ENCODE data around the gene SIK3. TPM values are rescaled to one million over a fixed set of nuclear protein-coding genes. Genes with fewer than 3 reads are reported as not detected.

SIK3 gene
- total RNA-seq, 1 experiment from 2014 or later, result 34.4 TPM

DNA sequence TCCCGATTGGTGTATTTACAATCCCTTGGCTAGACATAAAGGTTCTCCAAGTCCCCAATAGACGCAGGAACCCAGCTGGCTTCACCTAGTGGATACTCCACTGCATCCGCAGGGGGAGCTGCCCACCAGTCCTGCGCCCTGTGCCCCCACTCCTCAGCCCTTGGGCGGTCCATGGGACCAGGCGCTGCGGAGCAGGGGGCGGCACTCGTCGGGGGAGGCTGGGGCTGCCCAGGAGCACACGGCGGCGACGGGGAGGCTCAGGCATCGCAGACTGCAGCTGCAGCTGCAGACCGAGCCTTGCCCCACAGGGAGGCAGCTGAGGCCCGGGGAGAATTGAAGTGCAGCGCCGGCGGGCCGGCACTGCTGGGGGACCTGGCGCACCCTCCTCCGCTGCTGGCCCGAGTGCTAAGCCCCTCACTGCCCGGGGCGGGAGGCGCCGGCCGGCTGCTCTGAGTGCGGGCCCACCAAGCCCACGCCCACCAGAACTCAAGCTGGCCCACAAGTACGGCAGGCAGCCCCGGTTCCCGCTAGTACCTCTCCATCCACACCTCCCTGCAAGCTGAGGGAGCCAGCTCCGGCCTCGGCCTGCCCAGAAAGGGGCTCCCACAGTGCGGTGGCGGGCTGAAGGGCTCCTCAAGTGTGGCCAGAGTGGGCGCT is 12.2 kb upstream of the SIK3 start:
- Mint-ChIP-seq H3K36me3 (no peaks in the 10 kb centered on the region), H3K4me3 (no peak overlapping the region), H3K27me3 (ENCODE audit: low read depth) (no peaks in the 10 kb centered on the region), H3K4me1 (no peaks in the 10 kb centered on the region), H3K27ac (no peak overlapping the region), H3K9me3 (0 out of 2 replicates have a peak, but pooled peaks cover 8% of the 10 kb centered on the region)
- CTCF ChIA-PET, result interaction anchor here (0.7 to 1.4 kb wide), 3 partner anchors 274 to 322 kb away, joined by 3 to 9 read pairs (median 3); partner anchors contain the start of genes APOA5 and ZPR1
- POLR2A ChIA-PET, result interaction anchor here (0.6 kb wide), 1 partner anchor 117 kb away, joined by 5 read pairs; no protein-coding TSS in a partner anchor
- TF ChIP-seq PRRX2 (CRISPR knock-in tag; IDR thresholded peaks at IDR 0.05), result no peak
- TF ChIP-seq NFYB (CRISPR knock-in tag; conservative IDR thresholded peaks at IDR 0.05; ENCODE audit: low read depth), result peak; percentile 22; the same call in 1 of the 2 replicates
- no peak; the same call in 1 of the 2 replicates for ATAC-seq
- DNase-seq (ENCODE audit: low spot score), result no peak

DNA sequence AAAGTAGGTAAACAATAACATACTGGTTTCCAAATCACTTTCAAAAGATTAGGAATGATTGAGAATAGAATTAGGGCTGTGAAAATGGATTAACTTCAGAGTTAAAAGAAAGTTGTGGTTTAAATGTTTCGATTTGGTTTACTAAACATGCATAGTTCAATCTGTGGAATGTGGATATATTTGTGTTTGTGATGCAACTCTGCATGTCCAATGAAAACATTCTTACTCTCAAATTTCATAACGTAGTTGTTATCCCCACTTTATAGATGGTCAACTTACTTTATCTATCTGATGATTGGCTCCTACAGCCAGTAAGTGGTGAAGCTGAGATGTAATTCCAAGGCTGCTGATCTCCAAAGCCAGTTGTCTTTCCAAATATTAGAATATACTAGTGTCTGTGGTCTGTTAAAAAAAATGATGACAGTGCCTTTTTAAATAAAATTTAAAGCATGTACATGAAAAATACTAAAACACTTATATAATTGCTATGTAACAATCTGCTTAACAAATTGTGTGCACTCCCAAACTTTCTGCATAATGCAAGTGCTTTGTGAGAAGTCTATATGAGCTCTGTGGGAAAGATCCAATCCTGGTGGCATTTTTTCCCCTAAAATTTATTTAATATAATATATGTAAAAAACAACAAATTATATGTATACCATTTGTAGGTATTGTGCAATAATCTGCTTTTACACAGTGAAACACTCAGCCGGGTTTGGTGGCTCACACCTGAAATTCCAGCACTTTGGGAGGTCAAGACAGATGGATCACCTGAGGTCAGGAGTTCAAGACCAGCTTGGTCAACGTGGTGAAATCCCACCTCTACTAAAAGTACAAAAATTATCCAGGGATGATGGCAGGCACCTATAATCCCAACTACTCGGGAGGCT is 9.7 kb upstream of the SIK3 start:
- DNase-seq (ENCODE audit: low spot score), result no peak
- POLR2A ChIA-PET, result no interaction called here
- TF ChIP-seq GRHL2 (CRISPR knock-in tag; IDR thresholded peaks at IDR 0.05; ENCODE audit: insufficient replicate concordance, severe bottlenecking) (no peak), TEAD4 (CRISPR knock-in tag; IDR thresholded peaks at IDR 0.05) (no peak), OVOL2 (CRISPR knock-in tag; IDR thresholded peaks at IDR 0.05; ENCODE audit: borderline replicate concordance) (no peak), NFYB (CRISPR knock-in tag; conservative IDR thresholded peaks at IDR 0.05; ENCODE audit: low read depth) (no peak), NR2C2 (CRISPR knock-in tag; IDR thresholded peaks at IDR 0.05) (no peak)
- TF ChIP-seq, protein P1, sequence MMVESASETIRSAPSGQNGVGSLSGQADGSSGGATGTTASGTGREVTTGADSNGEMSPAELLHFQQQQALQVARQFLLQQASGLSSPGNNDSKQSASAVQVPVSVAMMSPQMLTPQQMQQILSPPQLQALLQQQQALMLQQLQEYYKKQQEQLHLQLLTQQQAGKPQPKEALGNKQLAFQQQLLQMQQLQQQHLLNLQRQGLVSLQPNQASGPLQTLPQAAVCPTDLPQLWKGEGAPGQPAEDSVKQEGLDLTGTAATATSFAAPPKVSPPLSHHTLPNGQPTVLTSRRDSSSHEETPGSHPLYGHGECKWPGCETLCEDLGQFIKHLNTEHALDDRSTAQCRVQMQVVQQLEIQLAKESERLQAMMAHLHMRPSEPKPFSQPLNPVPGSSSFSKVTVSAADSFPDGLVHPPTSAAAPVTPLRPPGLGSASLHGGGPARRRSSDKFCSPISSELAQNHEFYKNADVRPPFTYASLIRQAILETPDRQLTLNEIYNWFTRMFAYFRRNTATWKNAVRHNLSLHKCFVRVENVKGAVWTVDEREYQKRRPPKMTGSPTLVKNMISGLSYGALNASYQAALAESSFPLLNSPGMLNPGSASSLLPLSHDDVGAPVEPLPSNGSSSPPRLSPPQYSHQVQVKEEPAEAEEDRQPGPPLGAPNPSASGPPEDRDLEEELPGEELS (CRISPR knock-in tag; IDR thresholded peaks at IDR 0.05), result no peak
- H3K27me3 Mint-ChIP-seq (ENCODE audit: low read depth), result no peaks in the 10 kb centered on the region
- 0 out of 2 replicates have a peak, but pooled peaks cover 8% of the 10 kb centered on the region for H3K9me3 Mint-ChIP-seq
- no peaks in the 10 kb centered on the region for H3K4me1 Mint-ChIP-seq
- H3K27ac Mint-ChIP-seq, result no peak overlapping the region
- H3K36me3 Mint-ChIP-seq, result no peaks in the 10 kb centered on the region
- no peak overlapping the region for H3K4me3 Mint-ChIP-seq
- ATAC-seq, result no peak
- CTCF ChIA-PET, result interaction anchor here (0.9 to 1.4 kb wide), 3 partner anchors 31 to 317 kb away, joined by 3 to 11 read pairs (median 3); partner anchors contain the start of gene APOA5

- H3K36me3 Mint-ChIP-seq, result no peaks in the 10 kb centered on the region
- CTCF ChIA-PET, result no interaction called here
- POLR2A ChIA-PET, result no interaction called here
Measured at GRCh38 chr11:117100556-117100955, 2.3 kb upstream of the SIK3 start.

More at GRCh38 chr11:117100556-117100955, 2.3 kb upstream of the SIK3 start:
- ATAC-seq (no peak), DNase-seq (ENCODE audit: low spot score) (no peak)
- no peaks in the 10 kb centered on the region for H3K9me3 Mint-ChIP-seq
- no peak for TF ChIP-seq SP1 (CRISPR knock-in tag; conservative IDR thresholded peaks at IDR 0.05)
- no peak for TF ChIP-seq ZBTB21 (CRISPR knock-in tag; IDR thresholded peaks at IDR 0.05; ENCODE audit: borderline replicate concordance)
- TF ChIP-seq ZNF281 (CRISPR knock-in tag; IDR thresholded peaks at IDR 0.05), result no peak
- TF ChIP-seq ZNF263 (CRISPR knock-in tag; IDR thresholded peaks at IDR 0.05; ENCODE audit: low read depth), result no peak
- TF ChIP-seq ZNF396 (CRISPR knock-in tag; IDR thresholded peaks at IDR 0.05; ENCODE audit: borderline replicate concordance), result no peak
- no peak for TF ChIP-seq NR2C2 (CRISPR knock-in tag; IDR thresholded peaks at IDR 0.05)
- H3K4me1 Mint-ChIP-seq, result peaks cover 28% of the 10 kb centered on the region
- H3K27ac Mint-ChIP-seq, result no peak overlapping the region
- no peaks in the 10 kb centered on the region for H3K27me3 Mint-ChIP-seq (ENCODE audit: low read depth)
- H3K4me3 Mint-ChIP-seq, result no peak overlapping the region

Measured in WTC11 (cell line).